PFSK-1 (cell line): Measurements from ENCODE around the gene OSTF1.

Experiments
- FOXP2 ChIP-seq: optimal IDR thresholded peaks from 2 replicates; pipeline ENCODE3; 2011; ENCODE audit warnings: borderline replicate concordance, control low read depth, inconsistent platforms; ENCODE audit not compliant: insufficient read depth; ENCODE audit errors: extremely low read length, extremely low read depth
- POLR2AphosphoS5 ChIP-seq: IDR thresholded peaks from 2 replicates; pipeline ENCODE4 v1.6.1; 2012; ENCODE audit warnings: low read depth, mild to moderate bottlenecking, control low read depth, low read length, moderate library complexity
- REST ChIP-seq, 2 experiments: IDR thresholded peaks; 2 replicates each; pipeline versions ENCODE4 v1.6.1 to v1.8.0; 2011 to 2012; ENCODE audit warnings: low read depth in 2 of 2, low read length in 2 of 2, control low read depth in 1 of 2, inconsistent platforms in 1 of 2, mild to moderate bottlenecking in 1 of 2, moderate library complexity in 1 of 2; ENCODE audit not compliant: insufficient read depth in 1 of 2
- SIN3A ChIP-seq: IDR thresholded peaks from 2 replicates; pipeline ENCODE4 v1.6.1; 2012; ENCODE audit warnings: mild to moderate bottlenecking, low read length, moderate library complexity, borderline replicate concordance; ENCODE audit not compliant: insufficient read depth
- TAF1 ChIP-seq: IDR thresholded peaks from 2 replicates; pipeline ENCODE4 v1.6.1; 2012; ENCODE audit warnings: low read length, control low read depth, borderline replicate concordance; ENCODE audit not compliant: insufficient read depth

Gene OSTF1

GRCh38 chr9:75175395-75175794 lies 87.1 kb downstream of the OSTF1 start:
- TF ChIP-seq TAF1: no peak
- TF ChIP-seq REST (IDR thresholded peaks at IDR 0.05; ENCODE audit: insufficient read depth in 1 of 2, low read depth in 2 of 2, low read length in 2 of 2): no peak
- no peak for TF ChIP-seq POLR2AphosphoS5
- no peak for TF ChIP-seq SIN3A
- no peak for TF ChIP-seq FOXP2

GRCh38 chr9:75176037-75176436 lies 87.7 kb downstream of the OSTF1 start:
- TF ChIP-seq FOXP2: no peak
- TF ChIP-seq SIN3A: no peak
- TF ChIP-seq REST (IDR thresholded peaks at IDR 0.05; ENCODE audit: insufficient read depth in 1 of 2, low read depth in 2 of 2, low read length in 2 of 2): no peak

- TF ChIP-seq POLR2AphosphoS5 (no peak), REST (IDR thresholded peaks at IDR 0.05; ENCODE audit: insufficient read depth in 1 of 2, low read depth in 2 of 2, low read length in 2 of 2) (no peak), FOXP2 (no peak), SIN3A (no peak), TAF1 (no peak)
These were observed 93.4 kb downstream of the OSTF1 start for GRCh38 chr9:75181750-75182149.

- TF ChIP-seq SIN3A: no peak
These were observed 95.0 kb downstream of the OSTF1 start for GRCh38 chr9:75183306-75183705.

- TF ChIP-seq POLR2AphosphoS5: no peak
- TF ChIP-seq FOXP2: no peak
- no peak for TF ChIP-seq SIN3A
- TF ChIP-seq TAF1: no peak
- no peak for TF ChIP-seq REST (IDR thresholded peaks at IDR 0.05; ENCODE audit: insufficient read depth in 1 of 2, low read depth in 2 of 2, low read length in 2 of 2)
These were observed 96.2 kb downstream of the OSTF1 start for GRCh38 chr9:75184471-75184870.

GRCh38 chr9:75185585-75186170 lies 97.4 kb downstream of the OSTF1 start:
- no peak for TF ChIP-seq TAF1
- TF ChIP-seq SIN3A: no peak
- TF ChIP-seq REST (IDR thresholded peaks at IDR 0.05; ENCODE audit: insufficient read depth in 1 of 2, low read depth in 2 of 2, low read length in 2 of 2): no peak
- TF ChIP-seq FOXP2: no peak
- no peak for TF ChIP-seq POLR2AphosphoS5
